ENCODE data around the gene UBE2M.
"Not testable (repeated sequence)": the region's sequence is repeated elsewhere in the genome, so short reads cannot be mapped to it uniquely, and the experiment has no call there.

UBE2M gene

DNA sequence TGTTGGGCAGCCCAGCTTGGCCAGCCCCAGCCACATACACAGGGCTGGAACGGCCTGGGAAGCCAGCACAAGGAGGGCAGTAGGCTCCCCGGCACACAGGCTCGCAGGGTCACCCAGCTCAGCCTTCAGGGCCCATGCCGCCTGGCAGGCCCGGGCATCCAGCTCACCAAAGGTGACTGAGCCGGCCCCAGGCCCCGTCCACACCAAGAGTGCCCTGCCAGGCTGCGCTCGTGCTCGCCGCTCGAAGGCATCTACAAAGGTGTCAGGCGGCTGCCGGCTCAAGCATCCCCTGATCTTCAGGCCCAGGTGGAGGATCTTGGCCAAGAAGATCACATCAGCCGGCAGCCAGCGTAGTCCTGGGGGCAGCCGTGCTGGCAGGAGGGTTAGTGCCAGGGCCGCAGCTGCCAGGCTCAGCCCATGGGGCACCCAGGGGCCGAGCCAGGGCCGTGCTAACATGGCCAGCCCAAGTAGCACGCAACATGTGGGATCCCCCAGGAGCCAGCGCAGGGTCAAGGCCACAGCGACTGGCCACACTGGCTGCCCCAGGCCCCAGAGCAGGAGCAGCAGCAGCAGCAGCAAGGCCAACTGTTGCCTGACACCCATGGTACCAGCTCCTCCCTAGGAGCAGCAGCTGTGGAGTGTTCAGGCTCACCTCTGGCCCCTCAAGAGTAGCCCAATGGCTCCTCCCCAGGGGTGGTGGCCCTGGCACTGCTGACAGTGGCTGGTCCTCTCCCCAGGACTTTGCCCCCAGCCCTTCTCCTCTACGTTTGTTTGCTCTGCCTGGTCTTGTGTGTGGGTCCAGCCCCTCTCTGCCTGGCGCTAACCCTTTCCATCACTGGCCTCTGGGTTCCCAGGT is 46.8 kb downstream of the UBE2M start, which contains the start of gene SLC27A5:
SLC27A5 (minus strand) TSS at position 640 of the 856 bp plus-strand sequence; CDS start at position 603, 37 bp downstream.
- no peak for DNase-seq

DNA sequence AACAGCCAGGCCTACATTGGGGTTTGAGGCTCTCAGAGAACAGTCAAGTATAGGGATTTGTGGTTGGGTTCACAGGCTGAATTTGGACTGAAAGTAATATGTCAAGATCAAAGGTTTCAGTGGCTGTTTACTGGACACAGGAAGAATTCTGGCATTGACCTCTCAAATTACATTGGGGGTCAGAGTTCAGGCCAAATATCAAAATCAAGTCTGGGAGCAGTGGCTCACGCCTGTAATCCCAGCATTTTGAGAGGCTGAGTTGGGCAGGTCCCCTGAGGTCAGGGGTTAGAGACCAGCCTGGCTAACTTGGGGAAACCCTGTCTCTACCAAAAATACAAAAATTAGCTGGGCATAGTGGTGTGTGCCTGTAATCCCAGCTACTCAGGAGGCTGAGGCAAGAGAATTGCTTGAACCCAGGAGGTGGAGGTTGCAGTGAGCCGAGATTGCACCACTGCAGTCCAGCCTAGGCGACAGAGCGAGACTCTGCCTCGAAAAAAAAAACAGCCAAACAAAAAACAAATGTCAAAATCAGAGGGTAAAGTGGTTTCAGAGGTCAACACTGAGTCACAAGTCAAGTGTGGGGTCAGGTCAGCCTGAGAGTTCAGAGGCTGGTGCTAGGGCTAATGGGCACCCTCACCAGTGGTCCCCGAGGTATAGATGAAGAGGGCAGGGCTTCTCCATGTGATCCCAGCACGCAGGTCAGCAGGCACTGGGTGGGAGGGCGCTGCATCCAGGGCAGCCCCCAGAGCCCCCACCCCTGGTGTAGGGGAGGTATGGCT is 48.1 kb downstream of the UBE2M start:
- DNase-seq: no peak

DNA sequence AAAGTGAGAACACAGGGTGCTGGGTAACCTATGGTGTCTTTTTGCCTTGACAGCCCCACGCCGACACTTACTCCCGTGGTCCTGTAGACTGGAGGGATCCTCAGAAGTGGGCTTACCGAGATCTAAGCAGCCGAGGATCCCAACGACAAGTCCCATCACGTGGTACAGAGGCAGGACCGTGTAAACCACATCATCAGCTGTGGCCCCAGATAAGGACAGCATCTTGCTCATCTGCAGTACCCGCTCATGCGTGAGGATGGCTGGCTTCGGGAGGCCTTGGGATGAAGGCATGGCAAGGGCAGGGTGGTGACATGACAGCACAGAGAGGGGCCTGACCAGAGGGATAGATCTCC is 48.7 kb downstream of the UBE2M start:
- no peak for DNase-seq

DNA sequence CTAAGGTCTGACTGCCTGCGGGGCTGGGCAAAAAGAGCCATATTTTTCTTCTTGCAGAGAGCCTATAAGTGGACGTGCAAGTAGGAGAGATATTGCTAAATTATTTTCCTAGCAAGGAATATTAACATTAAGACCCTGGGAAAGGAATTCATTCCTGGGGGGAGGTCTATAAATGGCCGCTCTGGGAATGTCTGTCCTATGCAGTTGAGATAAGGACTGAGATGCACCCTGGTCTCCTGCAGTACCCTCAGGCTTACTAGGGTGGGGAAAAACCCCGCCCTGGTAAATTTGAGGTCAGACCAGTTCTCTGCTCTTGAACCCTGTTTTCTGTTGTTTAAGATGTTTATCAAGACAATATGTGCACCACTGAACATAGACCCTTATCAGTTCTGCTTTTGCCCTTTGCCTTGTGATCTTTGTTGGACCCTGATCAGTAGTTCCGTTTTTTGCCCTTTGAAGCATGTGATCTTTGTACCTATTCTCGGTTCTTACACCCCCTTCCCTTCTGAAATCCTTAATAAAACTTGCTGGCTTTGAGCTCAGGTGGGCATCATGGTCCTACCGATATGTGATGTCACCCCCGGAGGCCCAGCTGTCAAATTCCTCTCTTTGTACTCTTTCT is 50.7 kb downstream of the UBE2M start:
- DNase-seq: not testable (repeated sequence)

Measured in activated CD4-positive, CD25-positive, alpha-beta regulatory T cell treated with anti-CD3 and anti-CD28 coated beads, Interleukin-2, amount 50 U/mL, for 72 hours (primary cell).